Measurements from ENCODE around the gene GEMIN7.
A peak's percentile ranks its signal among the peaks of the same experiment; 100 is the strongest.

DNA sequence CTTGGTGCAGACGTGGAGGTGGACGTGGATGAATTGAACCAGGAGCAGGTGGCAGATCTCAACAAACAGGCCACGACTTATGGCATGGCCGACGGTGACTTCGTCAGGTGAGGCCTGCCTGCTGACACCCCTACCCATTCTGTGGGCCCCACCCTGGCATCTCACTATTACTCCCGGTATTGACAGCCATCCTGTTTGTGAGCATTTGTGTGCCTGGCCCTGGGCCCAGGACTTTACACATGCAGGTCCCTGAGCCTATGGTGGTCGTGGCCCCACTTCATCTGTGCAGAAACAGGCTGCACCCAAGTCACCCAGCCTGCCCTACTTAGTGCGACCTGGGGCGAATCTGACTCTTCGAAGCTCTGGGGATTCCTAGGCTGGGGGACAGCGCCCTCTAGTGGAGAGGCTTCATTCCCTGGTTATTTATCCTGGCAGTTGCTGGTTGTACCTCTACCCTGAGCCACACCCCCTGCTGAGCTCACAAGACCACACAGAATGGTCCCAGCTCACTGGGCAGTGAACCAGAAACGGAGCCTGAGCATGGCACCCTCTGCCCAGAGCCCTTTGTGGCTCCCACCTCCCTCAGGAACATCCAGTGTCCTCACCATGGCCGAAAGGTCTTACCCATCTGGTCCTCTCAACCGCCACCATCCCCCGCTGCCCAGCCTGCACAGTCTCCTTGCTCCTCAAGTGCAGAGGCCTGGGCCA, 19.6 kb upstream of the GEMIN7 start:
- TF ChIP-seq EP300 (conservative IDR thresholded peaks at IDR 0.05; ENCODE audit: poor library complexity, severe bottlenecking) (no peak), EZH2 (IDR thresholded peaks at IDR 0.05; ENCODE audit: borderline replicate concordance, insufficient read depth, low read length, poor library complexity, severe bottlenecking) (no peak), SMC3 (conservative IDR thresholded peaks at IDR 0.05; ENCODE audit: poor library complexity) (peak; percentile 60), POLR2AphosphoS5 (IDR thresholded peaks at IDR 0.05) (no peak), MXI1 (conservative IDR thresholded peaks at IDR 0.05; ENCODE audit: poor library complexity, severe bottlenecking) (no peak), RAD21 (conservative IDR thresholded peaks at IDR 0.05) (peak; percentile 58), TAF1 (IDR thresholded peaks at IDR 0.05; ENCODE audit: low read depth) (no peak)
- TF ChIP-seq, protein P1, sequence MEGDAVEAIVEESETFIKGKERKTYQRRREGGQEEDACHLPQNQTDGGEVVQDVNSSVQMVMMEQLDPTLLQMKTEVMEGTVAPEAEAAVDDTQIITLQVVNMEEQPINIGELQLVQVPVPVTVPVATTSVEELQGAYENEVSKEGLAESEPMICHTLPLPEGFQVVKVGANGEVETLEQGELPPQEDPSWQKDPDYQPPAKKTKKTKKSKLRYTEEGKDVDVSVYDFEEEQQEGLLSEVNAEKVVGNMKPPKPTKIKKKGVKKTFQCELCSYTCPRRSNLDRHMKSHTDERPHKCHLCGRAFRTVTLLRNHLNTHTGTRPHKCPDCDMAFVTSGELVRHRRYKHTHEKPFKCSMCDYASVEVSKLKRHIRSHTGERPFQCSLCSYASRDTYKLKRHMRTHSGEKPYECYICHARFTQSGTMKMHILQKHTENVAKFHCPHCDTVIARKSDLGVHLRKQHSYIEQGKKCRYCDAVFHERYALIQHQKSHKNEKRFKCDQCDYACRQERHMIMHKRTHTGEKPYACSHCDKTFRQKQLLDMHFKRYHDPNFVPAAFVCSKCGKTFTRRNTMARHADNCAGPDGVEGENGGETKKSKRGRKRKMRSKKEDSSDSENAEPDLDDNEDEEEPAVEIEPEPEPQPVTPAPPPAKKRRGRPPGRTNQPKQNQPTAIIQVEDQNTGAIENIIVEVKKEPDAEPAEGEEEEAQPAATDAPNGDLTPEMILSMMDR (IDR thresholded peaks at IDR 0.05; ENCODE audit: poor library complexity, severe bottlenecking), result peak; percentile 75
- TF ChIP-seq, protein P2, sequence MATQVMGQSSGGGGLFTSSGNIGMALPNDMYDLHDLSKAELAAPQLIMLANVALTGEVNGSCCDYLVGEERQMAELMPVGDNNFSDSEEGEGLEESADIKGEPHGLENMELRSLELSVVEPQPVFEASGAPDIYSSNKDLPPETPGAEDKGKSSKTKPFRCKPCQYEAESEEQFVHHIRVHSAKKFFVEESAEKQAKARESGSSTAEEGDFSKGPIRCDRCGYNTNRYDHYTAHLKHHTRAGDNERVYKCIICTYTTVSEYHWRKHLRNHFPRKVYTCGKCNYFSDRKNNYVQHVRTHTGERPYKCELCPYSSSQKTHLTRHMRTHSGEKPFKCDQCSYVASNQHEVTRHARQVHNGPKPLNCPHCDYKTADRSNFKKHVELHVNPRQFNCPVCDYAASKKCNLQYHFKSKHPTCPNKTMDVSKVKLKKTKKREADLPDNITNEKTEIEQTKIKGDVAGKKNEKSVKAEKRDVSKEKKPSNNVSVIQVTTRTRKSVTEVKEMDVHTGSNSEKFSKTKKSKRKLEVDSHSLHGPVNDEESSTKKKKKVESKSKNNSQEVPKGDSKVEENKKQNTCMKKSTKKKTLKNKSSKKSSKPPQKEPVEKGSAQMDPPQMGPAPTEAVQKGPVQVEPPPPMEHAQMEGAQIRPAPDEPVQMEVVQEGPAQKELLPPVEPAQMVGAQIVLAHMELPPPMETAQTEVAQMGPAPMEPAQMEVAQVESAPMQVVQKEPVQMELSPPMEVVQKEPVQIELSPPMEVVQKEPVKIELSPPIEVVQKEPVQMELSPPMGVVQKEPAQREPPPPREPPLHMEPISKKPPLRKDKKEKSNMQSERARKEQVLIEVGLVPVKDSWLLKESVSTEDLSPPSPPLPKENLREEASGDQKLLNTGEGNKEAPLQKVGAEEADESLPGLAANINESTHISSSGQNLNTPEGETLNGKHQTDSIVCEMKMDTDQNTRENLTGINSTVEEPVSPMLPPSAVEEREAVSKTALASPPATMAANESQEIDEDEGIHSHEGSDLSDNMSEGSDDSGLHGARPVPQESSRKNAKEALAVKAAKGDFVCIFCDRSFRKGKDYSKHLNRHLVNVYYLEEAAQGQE (IDR thresholded peaks at IDR 0.05; ENCODE audit: borderline replicate concordance), result no peak
